HUES64 (cell line): ENCODE data around the gene ALCAM.

Experiments
- H3K27ac ChIP-seq: 2 replicates; pipeline ENCODE4 v1.7.0; 2013; ENCODE audit warnings: low read depth, low read length, inconsistent platforms
- H3K27me3 ChIP-seq: 2 replicates; pipeline ENCODE4 v1.6.1; 2013; ENCODE audit warnings: mild to moderate bottlenecking, low read length; ENCODE audit not compliant: insufficient read depth
- H3K36me3 ChIP-seq: 2 replicates; pipeline ENCODE4 v1.6.1; 2013; ENCODE audit warnings: mild to moderate bottlenecking, low read length; ENCODE audit not compliant: insufficient read depth
- H3K4me1 ChIP-seq: 2 replicates; pipeline ENCODE4 v1.6.1; 2013; ENCODE audit warnings: mild to moderate bottlenecking, low read length, moderate library complexity; ENCODE audit not compliant: insufficient read depth
- H3K4me3 ChIP-seq: 2 replicates; pipeline ENCODE4 v1.5.1; 2013; ENCODE audit warnings: mild to moderate bottlenecking, low read length, moderate library complexity
- H3K9ac ChIP-seq: 2 replicates; pipeline ENCODE4 v1.6.1; 2013; ENCODE audit warnings: mild to moderate bottlenecking, low read depth, low read length
- H3K9me3 ChIP-seq: 2 replicates; pipeline ENCODE4 v1.6.1; 2013; ENCODE audit warnings: low read depth, low read length; ENCODE audit not compliant: insufficient read depth
- WGBS: fragments of 150-250, 120-280 bp; methylation state at CpG from one replicate; pipeline ENCODE4 v1.1.7; 2013; ENCODE audit warnings: missing lambda C conversion rate; 5-methylcytosine and 5-hydroxymethylcytosine counted together

ALCAM gene

GRCh38 chr3:105561876-105562275 lies 195.2 kb downstream of the ALCAM start:
- Histone ChIP-seq H3K9ac (no peak overlapping the region), H3K9me3 (no peaks in the 10 kb centered on the region), H3K27me3 (no peaks in the 10 kb centered on the region), H3K36me3 (no peaks in the 10 kb centered on the region), H3K4me1 (no peaks in the 10 kb centered on the region), H3K4me3 (no peak overlapping the region), H3K27ac (no peak overlapping the region)
- 96% methylated on average over 1 of the region's 1 CpG for WGBS

- Histone ChIP-seq H3K27me3 (no peaks in the 10 kb centered on the region), H3K4me1 (no peaks in the 10 kb centered on the region), H3K36me3 (no peaks in the 10 kb centered on the region), H3K27ac (no peak overlapping the region), H3K9me3 (no peaks in the 10 kb centered on the region), H3K4me3 (no peak overlapping the region), H3K9ac (no peak overlapping the region)
- 94% methylated on average over 6 of the region's 6 CpGs for WGBS
Observed at GRCh38 chr3:105564546-105565288, 198.0 kb downstream of the ALCAM start.

GRCh38 chr3:105571005-105571404 lies 204.3 kb downstream of the ALCAM start:
- Histone ChIP-seq H3K27me3 (no peaks in the 10 kb centered on the region), H3K4me1 (no peaks in the 10 kb centered on the region), H3K36me3 (peaks cover 11% of the 10 kb centered on the region; the same call in 1 of the 2 replicates), H3K4me3 (no peak overlapping the region), H3K9me3 (no peaks in the 10 kb centered on the region), H3K27ac (no peak overlapping the region), H3K9ac (no peak overlapping the region)
- WGBS = 96% methylated on average over 5 of the region's 5 CpGs

- Histone ChIP-seq H3K36me3 (peaks cover 11% of the 10 kb centered on the region; the same call in 1 of the 2 replicates), H3K4me3 (no peak overlapping the region), H3K4me1 (no peaks in the 10 kb centered on the region), H3K9me3 (no peaks in the 10 kb centered on the region), H3K27ac (no peak overlapping the region), H3K27me3 (no peaks in the 10 kb centered on the region), H3K9ac (no peak overlapping the region)
- 98% methylated on average over 6 of the region's 6 CpGs for WGBS
Observed at GRCh38 chr3:105572501-105572900, 205.8 kb downstream of the ALCAM start.

GRCh38 chr3:105579439-105579838 lies 212.7 kb downstream of the ALCAM start:
- H3K9ac ChIP-seq = no peak overlapping the region
- no peak overlapping the region for H3K4me3 ChIP-seq
- H3K27ac ChIP-seq = no peak overlapping the region
- no peaks in the 10 kb centered on the region for H3K36me3 ChIP-seq
- 95% methylated on average over 1 of the region's 1 CpG for WGBS
- H3K9me3 ChIP-seq = 0 out of 2 replicates have a peak, but pooled peaks cover 2% of the 10 kb centered on the region
- no peaks in the 10 kb centered on the region for H3K27me3 ChIP-seq
- no peaks in the 10 kb centered on the region for H3K4me1 ChIP-seq

- Histone ChIP-seq H3K27ac (no peak overlapping the region), H3K9ac (no peak overlapping the region), H3K27me3 (no peaks in the 10 kb centered on the region), H3K36me3 (no peaks in the 10 kb centered on the region), H3K4me1 (no peaks in the 10 kb centered on the region), H3K9me3 (0 out of 2 replicates have a peak, but pooled peaks cover 2% of the 10 kb centered on the region), H3K4me3 (no peak overlapping the region)
- WGBS = 94% methylated on average over 5 of the region's 7 CpGs
Observed at GRCh38 chr3:105580296-105580965, 213.7 kb downstream of the ALCAM start.

- Histone ChIP-seq H3K4me3 (no peak overlapping the region), H3K27me3 (no peaks in the 10 kb centered on the region), H3K27ac (no peak overlapping the region), H3K4me1 (no peaks in the 10 kb centered on the region), H3K36me3 (no peaks in the 10 kb centered on the region), H3K9ac (no peak overlapping the region), H3K9me3 (0 out of 2 replicates have a peak, but pooled peaks cover 2% of the 10 kb centered on the region)
- 96% methylated on average over 6 of the region's 6 CpGs for WGBS
Observed at GRCh38 chr3:105582015-105582414, 215.3 kb downstream of the ALCAM start.

GRCh38 chr3:105584003-105584790 lies 217.5 kb downstream of the ALCAM start:
- Histone ChIP-seq H3K9me3 (0 out of 2 replicates have a peak, but pooled peaks cover 2% of the 10 kb centered on the region), H3K27ac (no peak overlapping the region), H3K27me3 (no peaks in the 10 kb centered on the region), H3K4me3 (no peak overlapping the region), H3K4me1 (no peaks in the 10 kb centered on the region), H3K36me3 (no peaks in the 10 kb centered on the region), H3K9ac (no peak overlapping the region)
- 88% methylated on average over 3 of the region's 3 CpGs for WGBS

GRCh38 chr3:105593315-105593714 lies 226.6 kb downstream of the ALCAM start:
- no peaks in the 10 kb centered on the region for H3K4me1 ChIP-seq
- WGBS = 94% methylated on average over 10 of the region's 10 CpGs
- H3K27me3 ChIP-seq = no peaks in the 10 kb centered on the region
- H3K27ac ChIP-seq = no peak overlapping the region
- no peaks in the 10 kb centered on the region for H3K9me3 ChIP-seq
- no peaks in the 10 kb centered on the region for H3K36me3 ChIP-seq
- no peak overlapping the region for H3K4me3 ChIP-seq
- H3K9ac ChIP-seq = no peak overlapping the region

GRCh38 chr3:105594219-105594618 lies 227.5 kb downstream of the ALCAM start:
- H3K9ac ChIP-seq = no peak overlapping the region
- H3K4me1 ChIP-seq = no peaks in the 10 kb centered on the region
- no peak overlapping the region for H3K4me3 ChIP-seq
- WGBS = no CpG with 5 or more reads among the region's 1 CpG
- H3K27me3 ChIP-seq = no peaks in the 10 kb centered on the region
- no peaks in the 10 kb centered on the region for H3K36me3 ChIP-seq
- H3K9me3 ChIP-seq = no peaks in the 10 kb centered on the region
- no peak overlapping the region for H3K27ac ChIP-seq
